HG03354 (cell line): Measurements from ENCODE around the gene SLC16A3.

ENCODE experiments used
- ATAC-seq: cut with Tn5 transposase; IDR thresholded peaks from one replicate; pipeline ENCODE4 v1.9.1; 2021; ENCODE audit warnings: mild to moderate bottlenecking; ENCODE audit not compliant: unreplicated experiment, poor library complexity, severe bottlenecking

The SLC16A3 gene

DNA sequence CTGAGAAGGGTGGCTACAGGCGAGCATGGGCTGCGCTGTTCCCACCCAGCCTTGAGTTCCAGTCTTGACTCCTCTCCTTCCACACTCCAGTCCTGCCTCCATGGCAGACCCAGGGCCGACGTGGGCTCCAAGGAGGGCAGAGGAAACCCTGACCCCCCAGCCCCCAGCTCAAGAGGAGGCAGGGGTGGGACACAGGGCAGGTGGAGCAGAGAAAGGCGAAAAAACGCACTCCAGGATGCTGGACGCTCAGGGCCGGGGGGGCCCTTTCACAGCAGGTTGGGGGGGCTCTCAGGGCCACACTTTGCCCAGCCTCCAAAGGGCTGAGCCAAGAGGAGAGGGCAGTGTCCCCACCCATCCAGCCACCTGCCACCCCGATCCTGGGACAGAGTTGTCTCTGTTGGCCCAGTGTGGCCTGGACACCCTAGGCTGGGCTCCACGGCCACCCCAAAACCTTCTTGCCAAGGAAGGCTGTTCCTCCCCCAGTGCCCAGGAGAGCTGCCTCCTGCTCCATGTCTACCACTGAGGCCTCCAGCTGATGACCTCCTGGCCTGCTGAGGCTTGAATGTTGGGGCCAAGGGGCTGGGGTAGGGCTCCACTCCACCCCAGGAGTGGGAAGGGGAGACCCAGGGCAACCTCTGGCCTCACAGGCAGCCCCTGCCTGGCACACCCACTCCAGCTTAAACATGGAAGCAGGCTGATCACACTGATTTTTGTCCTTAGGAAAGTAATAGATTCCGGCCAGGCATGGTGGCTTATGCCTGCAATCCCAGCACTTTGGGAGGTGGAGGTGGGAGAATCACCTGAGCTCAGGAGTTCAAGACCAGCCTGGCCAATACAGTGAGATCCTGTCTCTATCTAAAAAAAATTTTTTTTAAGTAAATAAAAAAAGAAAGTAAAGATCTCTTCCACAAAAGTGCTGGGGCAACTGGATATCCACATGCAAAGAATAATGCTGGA is 8.8 kb upstream of the SLC16A3 start:
- ATAC-seq = no peak

DNA sequence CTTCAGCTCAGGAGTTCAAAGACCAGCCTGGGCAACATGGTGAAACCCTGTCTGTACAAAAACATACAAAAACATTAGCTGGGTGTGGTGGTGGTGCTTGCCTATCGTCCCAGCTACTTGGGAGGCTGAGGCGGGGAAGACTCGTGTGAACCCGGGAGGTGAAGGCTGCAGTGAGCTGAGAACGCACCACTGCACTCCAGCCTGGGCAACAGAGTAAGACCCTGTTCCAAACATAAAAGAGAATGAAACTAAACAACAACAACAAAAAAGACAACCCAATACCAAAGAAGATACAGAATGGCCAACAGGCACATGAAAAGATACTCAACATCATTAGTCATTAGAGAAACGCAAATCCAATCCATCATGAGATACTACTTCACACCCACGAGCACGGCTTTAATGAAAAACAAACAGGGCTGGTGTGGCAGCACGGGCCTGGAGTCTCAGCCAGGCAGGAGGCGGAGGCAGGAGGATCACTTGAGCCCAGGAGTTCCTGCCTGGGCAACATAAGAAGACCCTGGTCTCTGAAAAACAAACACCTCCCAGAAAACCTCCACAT is 7.4 kb upstream of the SLC16A3 start:
- no peak for ATAC-seq

DNA sequence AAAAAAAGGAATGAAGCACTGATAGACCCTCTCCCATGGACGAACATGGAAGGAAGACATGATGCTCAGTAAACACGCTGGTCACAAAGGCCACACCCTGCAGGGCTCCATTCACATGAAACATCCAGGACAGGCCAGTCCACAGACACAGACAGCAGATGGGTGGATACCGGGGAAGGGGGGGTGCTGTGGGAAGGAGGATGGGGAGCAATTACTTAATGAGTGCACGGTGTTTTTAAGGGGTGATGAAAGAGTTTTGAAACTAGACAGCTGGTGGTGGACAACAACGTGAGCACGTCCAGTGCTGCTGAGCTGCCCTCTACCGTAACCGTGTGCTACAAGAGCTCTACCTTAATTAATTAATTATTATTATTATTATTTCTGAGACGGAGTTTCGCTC is 6.0 kb upstream of the SLC16A3 start:
- ATAC-seq = no peak

DNA sequence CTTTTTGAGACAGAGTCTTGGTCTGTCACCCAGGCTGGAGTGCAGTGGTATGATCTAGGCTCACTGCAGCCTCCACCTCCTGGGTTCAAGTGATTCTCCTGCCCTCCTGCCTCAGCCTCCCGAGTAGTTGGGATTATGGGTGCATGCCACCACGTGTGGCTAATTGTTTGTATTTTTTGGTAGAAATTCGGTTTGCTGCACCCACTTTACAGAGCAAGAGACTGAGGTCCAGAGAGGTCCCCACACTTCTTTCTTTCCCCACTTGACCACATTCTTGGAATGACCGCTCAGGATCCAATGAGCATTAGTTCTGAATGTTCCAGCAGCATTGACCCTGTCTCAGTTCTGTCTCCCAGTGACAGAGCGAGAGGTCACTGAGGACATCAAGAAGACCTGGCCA is 5.3 kb upstream of the SLC16A3 start:
- no peak for ATAC-seq

DNA sequence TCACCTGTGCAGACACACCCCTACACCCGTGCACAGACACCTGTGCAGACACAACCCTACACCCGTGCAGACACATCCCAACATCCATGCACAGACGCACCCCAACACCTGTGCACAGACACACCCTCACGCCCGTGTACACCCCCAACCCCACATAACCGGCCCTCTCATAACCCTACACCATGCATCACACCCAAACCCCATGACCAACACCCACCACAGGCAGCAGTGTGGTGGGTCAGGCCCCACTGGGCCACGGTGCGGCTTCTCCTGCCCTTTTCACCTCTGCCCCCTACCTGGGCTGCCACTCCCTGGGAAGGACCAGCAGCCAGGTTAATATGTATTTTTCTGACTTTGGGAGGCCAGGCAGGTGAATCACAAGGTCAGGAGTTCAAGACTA is 4.2 kb upstream of the SLC16A3 start:
- no peak for ATAC-seq

DNA sequence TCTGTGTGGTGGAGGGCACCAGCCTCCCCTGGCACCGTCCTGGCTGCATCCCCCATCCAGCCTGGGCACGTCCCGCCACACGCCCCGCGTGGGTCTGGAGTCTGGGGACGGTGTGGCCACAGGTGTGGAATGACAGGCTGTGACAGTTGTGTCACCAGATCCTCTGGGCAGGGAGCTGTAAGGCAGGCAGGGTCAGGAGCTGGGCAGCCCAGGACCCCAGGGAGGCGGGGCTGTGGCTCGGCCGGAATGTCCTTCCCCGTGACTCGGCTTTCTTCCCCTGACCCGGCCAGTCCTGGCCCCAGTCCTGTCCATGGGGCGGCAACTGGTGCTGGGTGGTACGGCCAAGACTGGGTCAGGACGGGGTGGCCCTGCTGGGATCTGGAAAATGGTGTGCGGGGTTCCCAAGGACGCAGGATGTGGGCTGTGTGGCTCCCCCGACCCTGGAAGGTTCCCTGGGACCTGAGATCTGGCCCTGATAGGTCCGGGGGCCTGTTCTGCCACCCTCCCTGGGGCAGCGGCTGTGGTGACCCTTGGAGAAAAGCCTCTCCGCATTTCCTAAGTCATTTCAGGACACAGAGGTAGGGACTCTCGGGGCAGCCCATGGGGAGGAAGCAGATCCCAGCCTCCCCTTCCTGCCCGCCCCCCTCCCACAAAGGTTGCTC is 3.3 kb upstream of the SLC16A3 start:
- ATAC-seq = no peak

DNA sequence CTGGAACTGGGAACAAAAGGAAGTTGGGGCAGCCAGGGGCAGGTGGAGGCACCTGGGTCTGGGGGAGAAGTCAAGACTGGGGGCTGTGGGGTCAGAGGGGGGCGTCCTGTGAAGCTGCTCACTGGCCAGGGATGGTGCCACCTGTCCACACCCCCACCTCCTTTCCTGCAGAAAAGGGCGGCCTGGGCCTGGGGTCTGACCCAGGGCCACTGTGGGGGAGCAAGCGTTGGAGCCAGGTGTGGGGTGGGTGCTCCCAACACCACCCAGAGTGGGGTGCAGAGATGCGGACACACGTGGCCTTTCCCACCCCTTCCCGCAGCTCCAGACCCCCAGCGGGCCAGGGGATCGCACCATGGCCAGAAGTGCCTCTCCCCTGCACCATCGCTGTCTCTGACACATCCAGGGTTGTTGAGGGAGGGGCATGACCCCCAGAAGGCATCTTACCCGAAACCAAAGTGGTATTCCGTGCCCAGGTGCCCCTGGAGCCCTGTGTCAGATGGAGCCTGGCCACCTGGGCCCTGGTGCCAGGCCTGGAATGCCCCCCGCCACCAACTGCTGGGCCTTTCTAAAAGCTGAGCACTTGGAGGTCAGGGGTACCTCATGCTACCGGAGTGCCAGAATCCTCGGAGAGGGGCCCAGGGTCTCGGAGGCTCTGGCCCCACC is 2.6 kb upstream of the SLC16A3 start:
- ATAC-seq = no peak

DNA sequence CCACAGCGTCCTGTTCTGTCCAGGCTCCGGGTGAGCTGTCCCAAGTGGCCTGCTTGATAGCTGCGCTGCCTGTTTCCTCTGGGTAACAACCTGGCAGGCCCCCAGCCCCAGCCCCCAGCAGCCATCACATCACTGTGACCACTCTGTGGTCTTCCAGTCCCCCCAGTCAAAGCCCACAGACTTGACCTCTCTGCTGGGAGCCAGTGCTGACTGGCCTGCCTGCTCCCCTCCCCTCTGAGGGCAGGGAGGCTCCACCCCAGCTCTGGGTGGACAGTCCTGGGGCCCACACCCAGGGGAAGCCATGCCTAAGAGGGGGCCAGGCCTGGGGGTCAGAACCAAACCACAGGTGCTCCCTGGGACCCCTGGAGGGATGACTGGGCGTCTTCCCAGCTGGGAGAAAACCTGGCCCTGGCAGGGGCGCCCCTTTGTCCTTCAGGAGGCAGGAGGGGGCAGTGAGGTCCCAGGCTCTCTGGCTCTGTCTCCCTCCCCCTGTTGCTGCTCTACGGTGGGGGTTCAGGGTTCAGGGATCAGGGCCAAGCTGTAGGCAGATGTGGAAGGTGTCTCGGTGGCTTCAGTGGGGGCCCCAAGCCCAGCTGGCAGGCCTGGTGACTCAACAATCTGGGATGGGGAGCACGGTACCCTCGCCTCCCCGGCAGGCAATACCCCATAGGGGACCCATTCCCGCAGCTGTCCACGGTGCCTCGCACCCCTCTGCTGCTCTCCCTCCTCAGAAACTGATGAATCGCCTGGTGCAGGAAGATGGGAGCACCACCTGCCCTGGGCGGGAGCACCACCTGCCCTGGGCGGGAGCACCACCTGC is 1.8 kb upstream of the SLC16A3 start:
- no peak for ATAC-seq

DNA sequence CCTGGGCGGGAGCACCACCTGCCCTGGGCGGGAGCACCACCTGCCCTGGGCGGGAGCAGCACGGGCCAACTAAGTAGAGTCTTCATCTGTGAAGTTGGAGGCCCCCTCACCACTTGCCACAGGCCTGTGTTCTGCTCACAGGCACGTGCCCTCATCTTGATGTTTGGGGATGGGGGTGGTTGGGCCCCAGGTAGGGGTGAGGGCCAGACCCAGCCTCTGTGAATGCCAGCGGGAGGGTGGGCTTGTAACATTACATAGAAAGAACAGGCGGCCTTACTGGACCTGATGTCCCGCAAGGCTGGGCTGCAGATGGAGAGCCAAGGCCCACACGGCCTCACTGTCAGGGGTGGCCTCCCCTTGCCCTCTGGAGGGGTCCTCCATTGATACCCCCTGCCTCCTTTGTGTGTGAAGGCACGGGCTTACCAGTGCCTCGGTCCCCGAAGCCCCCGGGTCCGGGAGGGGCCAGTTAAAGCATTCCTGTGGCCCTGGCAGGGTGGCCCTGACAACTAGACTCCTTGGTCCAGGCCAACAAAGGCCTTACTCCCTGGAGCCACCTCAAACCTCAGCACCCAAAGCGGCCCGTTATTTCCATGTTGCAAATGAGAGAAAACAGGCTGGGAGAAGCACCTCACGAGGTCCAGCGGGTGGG is 1.1 kb upstream of the SLC16A3 start:
- no peak for ATAC-seq

DNA sequence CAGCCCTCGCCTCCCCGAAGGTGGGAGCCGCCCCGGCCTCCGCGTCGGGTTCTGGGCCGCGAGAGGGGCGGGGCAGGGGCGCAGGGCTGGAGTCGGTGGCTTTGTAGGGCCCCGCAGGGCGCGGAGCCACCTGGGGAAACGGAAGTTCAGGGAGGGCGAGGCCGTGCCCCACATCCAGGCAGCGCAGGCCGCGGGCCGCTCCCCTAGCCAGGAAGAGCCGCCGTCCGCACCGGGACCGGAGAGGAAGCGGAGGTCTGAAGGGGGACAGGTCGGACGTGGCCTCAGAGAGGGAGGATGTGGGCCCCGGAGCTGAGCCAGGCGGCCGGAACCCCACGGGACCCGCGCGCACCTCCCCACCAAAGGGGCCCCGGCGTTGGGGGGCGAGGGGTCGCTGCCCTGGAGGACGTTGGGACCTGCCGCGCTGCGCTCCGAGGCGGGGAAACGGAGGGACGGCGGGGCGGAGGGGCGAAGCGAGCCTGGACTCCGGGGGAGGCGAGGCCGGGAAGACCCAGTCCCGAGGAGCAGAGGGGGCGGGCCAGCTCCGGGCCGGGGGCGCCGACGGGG is 482 bp upstream of the SLC16A3 start:
- peak; percentile 36 for ATAC-seq

DNA sequence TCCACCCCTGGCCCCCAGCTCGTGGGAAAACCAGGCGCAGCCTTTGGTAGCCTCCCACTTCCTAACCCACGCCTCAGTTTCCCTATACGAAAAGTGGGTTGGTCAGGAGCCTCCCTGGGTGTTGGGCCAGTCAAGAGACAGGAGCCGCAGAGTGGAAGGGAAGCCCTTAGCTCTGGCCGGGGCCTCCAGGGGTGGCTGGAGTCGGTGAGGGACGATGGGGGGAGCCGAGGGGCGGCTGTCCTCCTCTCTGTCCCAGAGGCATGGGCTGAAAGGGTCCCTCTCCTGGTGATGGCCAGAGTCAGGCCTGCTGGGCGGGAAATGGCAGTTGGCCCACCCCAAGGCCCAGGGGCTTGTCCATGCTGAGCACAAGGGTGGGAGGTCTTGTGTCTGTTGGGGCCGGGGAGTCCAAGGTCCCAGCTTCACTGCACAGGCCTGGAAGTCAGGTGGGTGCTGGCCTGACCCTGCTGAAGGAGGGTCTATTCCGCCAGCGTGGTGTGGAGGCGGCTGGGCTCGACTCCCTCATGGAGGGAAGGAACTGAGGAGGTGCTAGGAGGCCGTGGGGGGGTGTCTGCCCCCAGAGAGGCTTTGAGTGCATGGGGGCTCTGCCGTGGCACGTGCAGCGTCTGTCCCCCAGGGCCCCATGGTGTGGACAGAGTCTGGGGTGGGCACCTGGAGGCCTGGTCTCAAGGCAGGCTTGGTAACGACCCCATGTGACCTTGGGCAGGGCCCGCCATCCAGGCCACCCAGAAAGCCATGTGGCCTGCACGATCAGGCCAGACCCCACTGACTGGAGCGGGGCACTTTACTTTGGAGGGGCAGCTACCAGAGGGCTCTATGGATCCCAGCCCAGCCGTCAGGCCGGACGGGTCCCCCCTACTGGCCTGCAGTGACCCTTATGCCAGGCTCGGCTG is 1.1 kb downstream of the SLC16A3 start:
- ATAC-seq = no peak

DNA sequence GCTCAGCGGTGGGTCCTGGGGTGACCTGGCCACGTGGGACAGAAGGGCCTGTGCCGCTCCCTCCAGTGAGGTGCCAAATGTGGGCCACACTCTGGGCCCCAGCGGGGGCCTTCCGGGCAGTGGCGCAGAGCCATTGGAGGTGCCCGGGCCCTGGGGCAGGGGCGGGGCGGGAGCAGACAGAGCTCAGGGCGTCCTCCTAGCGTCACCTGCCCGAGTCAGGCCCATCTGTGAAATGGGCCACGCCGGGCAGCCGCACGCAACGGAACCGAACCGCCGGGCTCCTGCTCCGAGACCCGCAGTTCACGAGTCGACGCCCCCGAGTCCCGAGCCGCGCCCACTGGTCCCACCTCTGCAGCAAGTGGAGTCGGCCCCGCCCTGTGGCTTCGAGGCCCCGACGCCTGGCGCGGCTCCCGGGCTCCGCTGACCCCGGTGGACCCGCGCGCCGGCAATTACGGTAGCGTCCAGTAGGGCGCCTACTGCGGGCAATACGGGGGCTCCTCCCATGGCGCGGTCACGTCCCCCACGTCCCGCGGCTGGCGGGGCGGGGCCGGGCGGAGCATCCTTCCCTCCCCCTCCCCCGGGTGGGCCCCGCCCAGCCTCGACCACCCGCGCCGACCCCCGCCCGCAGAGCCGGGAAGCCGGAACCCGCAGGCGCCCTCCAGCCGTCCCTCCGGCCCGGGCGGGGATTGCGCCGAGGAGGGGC is 1.9 kb downstream of the SLC16A3 start:
- peak; percentile 34 for ATAC-seq

DNA sequence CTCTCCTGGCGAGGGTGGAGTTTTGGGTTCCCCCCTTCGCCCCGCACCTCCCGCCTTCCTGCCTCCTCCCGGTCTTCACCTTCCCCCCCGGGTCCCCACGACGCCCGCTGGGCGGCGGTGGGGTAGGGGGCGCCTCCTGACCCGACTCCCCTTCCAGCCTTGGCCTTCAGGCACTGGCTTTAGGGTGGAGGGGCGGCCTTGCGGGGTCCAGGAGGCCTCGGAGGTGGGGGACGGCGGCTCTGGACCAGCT is 2.4 kb downstream of the SLC16A3 start:
- no peak for ATAC-seq

DNA sequence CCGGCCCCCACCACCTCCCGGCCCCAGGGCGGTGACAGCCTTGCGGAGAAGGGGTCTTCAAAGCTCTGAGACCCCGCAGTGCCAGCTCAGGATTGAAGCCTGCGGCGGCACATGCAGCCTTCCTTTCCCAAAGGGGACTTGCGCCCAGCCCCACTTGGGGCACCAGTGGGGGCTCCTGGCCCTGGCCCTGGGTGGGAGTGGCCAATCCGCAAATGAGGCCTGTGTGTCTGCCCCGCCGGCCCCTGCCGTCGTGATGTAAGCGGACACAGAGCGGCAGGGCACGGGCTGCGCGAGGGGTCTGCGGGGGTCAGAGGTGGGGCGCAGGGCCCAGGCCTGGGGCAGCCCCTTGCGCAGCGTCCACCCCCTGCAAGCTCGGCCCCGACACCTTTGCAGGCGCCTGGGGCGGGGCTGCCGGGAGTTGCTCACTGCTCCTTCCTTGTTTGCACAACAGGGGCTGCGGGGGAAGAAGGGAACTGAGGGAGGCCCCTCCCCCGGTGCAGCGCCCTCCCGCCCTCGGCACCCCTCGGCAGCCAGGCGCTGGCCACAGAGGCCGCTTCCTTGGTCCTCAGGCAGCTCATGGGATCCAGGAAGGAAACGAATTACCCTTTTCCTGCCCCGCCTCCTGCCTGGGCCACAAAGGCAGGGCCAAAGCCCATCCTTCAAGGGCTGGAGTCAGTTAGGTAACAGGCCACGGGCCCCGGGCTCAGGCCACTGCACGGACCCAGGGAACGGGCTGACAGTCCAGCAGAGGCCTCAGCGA is 2.9 kb downstream of the SLC16A3 start:
- peak; percentile 3 for ATAC-seq

DNA sequence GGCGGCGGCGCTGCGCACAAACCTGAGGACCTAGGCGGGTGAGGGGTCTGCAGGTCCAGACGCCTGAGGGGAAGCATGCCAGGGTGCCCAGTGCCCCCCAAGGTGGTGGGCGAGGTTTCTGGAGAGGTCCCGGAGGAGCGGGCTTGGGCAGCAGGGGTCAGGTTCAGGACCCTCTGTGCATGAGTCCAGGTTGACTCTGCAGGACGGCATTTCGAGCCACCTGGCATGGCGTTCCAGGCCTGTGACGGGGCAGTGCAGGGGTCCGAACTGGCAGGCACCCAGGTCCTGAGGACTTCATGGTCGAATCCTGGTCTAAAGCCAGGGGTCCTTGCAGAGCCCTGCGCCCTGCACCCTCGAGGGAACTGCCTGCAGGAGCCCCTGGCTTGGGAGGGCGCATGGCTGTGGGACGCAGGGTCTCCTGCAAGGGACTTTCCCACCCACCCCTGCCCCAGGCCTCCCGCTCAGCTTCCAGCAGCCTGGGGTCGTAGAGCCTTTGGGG is 3.5 kb downstream of the SLC16A3 start:
- no peak for ATAC-seq

DNA sequence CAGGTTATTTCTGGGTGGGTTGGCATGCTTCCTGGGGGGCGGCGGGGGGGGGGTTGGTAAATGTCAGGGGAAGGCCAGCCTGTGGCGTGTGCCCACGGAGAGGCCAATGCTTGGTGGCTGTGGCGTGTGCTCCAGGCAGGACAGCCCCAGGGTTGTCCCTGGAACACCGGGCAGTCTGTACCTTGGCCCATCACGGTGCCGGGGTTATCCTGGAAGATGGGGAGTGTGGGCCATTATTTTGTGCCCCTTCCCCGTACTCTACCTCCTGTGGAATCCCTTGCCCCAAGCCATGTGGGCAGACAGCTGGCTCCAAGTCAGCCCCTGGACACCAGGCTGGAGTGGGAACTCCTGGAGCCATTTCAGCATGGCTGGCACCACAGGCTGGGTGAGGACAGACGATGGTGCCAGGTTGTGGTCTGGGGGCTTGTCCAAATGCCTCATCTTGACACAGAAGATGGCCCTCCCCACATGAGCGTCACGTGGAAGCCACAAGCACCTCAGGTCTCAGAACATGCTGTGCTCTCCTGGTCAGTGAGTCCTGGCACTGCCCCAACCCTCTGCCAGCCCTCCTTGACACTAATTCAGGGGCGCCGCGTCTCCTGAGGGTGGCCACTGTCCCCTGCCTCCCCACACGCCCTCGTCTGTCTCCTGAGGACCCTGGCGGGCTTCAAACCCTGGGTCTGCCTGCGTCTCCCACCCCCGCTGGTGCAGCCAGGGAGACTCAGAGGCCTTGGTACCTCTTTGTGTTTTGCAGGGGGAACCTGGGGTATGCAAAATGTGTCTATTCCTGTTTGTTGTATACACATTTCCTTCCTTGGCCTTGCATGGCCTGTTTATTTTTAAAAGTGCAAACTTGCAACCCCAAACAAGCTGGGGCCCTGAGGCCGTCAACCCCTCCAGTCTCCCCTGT is 4.3 kb downstream of the SLC16A3 start:
- no peak for ATAC-seq
